ENCODE data around the gene TOP1. TPM values are rescaled to one million over a fixed set of nuclear protein-coding genes. Genes with fewer than 3 reads are reported as not detected.

The TOP1 gene
- total and polyA plus RNA-seq, 9 of the 15 experiments (the other 6 are each of a cell fraction or from before 2014, with no cell fraction given): 26.4 to 127 (median 39.6) TPM

DNA sequence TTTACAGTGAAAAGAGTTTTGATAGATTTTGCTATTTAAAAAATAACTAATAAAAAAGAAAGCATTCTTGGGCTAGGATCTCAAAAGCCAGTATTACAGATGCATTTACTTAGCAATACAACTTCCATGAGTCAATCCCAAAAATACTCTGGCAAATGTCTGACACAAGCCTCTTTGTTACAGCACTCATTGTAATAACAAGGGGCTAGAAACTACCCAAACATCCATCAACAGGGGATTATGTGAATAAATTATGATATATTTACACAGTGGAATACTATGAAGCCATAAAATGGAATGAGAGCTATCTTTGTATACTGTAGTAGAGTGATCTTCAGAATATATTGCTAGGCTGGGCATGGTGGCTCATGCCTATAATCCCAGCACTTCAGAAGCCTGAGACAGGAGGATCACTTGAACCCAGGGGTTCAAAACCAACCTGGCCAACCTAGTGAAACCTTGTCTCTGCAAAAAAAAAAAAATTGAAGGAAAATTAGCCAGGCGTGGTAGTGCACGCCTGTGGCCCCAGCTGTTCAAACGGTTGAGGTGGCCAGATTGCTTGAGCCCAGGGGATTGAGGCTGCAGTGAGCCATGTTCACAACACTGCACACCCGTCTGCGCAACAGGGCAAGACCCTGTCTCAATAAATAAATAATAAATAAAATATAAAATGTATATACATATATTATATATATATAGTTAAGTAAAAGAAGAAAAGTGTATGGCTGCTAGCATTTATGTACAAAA is 34.7 kb upstream of the TOP1 start (continued):
- TF ChIP-seq, protein P1, sequence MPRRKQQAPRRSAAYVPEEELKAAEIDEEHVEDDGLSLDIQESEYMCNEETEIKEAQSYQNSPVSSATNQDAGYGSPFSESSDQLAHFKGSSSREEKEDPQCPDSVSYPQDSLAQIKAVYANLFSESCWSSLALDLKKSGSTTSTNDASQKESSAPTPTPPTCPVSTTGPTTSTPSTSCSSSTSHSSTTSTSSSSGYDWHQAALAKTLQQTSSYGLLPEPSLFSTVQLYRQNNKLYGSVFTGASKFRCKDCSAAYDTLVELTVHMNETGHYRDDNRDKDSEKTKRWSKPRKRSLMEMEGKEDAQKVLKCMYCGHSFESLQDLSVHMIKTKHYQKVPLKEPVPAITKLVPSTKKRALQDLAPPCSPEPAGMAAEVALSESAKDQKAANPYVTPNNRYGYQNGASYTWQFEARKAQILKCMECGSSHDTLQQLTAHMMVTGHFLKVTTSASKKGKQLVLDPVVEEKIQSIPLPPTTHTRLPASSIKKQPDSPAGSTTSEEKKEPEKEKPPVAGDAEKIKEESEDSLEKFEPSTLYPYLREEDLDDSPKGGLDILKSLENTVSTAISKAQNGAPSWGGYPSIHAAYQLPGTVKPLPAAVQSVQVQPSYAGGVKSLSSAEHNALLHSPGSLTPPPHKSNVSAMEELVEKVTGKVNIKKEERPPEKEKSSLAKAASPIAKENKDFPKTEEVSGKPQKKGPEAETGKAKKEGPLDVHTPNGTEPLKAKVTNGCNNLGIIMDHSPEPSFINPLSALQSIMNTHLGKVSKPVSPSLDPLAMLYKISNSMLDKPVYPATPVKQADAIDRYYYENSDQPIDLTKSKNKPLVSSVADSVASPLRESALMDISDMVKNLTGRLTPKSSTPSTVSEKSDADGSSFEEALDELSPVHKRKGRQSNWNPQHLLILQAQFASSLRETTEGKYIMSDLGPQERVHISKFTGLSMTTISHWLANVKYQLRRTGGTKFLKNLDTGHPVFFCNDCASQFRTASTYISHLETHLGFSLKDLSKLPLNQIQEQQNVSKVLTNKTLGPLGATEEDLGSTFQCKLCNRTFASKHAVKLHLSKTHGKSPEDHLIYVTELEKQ (CRISPR knock-in tag; IDR thresholded peaks at IDR 0.05): no peak
- TF ChIP-seq, protein P2, sequence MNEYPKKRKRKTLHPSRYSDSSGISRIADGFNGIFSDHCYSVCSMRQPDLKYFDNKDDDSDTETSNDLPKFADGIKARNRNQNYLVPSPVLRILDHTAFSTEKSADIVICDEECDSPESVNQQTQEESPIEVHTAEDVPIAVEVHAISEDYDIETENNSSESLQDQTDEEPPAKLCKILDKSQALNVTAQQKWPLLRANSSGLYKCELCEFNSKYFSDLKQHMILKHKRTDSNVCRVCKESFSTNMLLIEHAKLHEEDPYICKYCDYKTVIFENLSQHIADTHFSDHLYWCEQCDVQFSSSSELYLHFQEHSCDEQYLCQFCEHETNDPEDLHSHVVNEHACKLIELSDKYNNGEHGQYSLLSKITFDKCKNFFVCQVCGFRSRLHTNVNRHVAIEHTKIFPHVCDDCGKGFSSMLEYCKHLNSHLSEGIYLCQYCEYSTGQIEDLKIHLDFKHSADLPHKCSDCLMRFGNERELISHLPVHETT (CRISPR knock-in tag; conservative IDR thresholded peaks at IDR 0.05 in 1 of 2, IDR thresholded peaks at IDR 0.05 in 1 of 2): no peak
- no peak for TF ChIP-seq EHMT2 (IDR thresholded peaks at IDR 0.05)
- TF ChIP-seq SMARCA4 (IDR thresholded peaks at IDR 0.05): no peak
